Naive thymus-derived CD4-positive, alpha-beta T cell (primary cell): Measurements from ENCODE around the gene PSMD8. TPM values are rescaled to one million over a fixed set of nuclear protein-coding genes. Genes with fewer than 3 reads are reported as not detected.
A peak's percentile ranks its signal among the peaks of the same experiment; 100 is the strongest.
"Not testable (repeated sequence)": the region's sequence is repeated elsewhere in the genome, so short reads cannot be mapped to it uniquely, and the experiment has no call there.

Source experiments
- ATAC-seq: fragments of 150-1000 bp; cut with Tn5 transposase; 2 replicates; pipeline ENCODE4 v1.10.0; 2021; ENCODE audit warnings: mild to moderate bottlenecking, moderate library complexity
- CTCF ChIA-PET: fragments of 350-600 bp; sonication (Branson Sonifier 250); formaldehyde crosslinking; loops from one replicate; lab custom pipeline; 2021; ENCODE audit warnings: antibody characterized with exemption; lab: Charles Lee
- POLR2A ChIA-PET: fragments of 350-600 bp; sonication (Branson Sonifier 250); formaldehyde crosslinking; loops from one replicate; lab custom pipeline; 2021; ENCODE audit warnings: antibody characterized with exemption, inconsistent platforms; lab: Charles Lee
- DNase-seq, 9 donors: peaks; one replicate each; pipeline versions ENCODE4 v3.0.0 to v3.0.0-alpha.2; 2020 to 2022; ENCODE audit warnings: mixed read lengths in 1 of 9
- H3K27ac ChIP-seq: one replicate; pipeline ENCODE4 v1.7.0; 2013; ENCODE audit warnings: mild to moderate bottlenecking, low read depth, low read length, moderate library complexity
- H3K27me3 ChIP-seq, 2 donors: one replicate each; pipeline ENCODE4 v1.7.0; 2013; ENCODE audit warnings: low read length in 2 of 2, mild to moderate bottlenecking in 2 of 2, moderate library complexity in 2 of 2; ENCODE audit not compliant: control insufficient read depth in 2 of 2, insufficient read depth in 2 of 2
- H3K36me3 ChIP-seq, 3 experiments: 1 replicate in 2 of 3; 2 replicates in 1 of 3; pipeline ENCODE4 v1.7.0; 2013; ENCODE audit warnings: low read length in 3 of 3, mild to moderate bottlenecking in 3 of 3, moderate library complexity in 1 of 3; ENCODE audit not compliant: insufficient read depth in 3 of 3, control insufficient read depth in 2 of 3
- H3K4me1 ChIP-seq, 2 donors: one replicate each; pipeline ENCODE4 v1.7.0; 2013; ENCODE audit warnings: low read length in 2 of 2, mild to moderate bottlenecking in 2 of 2, moderate library complexity in 1 of 2; ENCODE audit not compliant: control insufficient read depth in 2 of 2, insufficient read depth in 2 of 2
- H3K4me3 ChIP-seq: 2 replicates; pipeline ENCODE4 v1.7.0; 2013; ENCODE audit warnings: mild to moderate bottlenecking, low read length
- H3K9me3 ChIP-seq, 3 experiments: 1 replicate in 2 of 3; 2 replicates in 1 of 3; pipeline ENCODE4 v1.7.0; 2013; ENCODE audit warnings: low read length in 3 of 3; ENCODE audit not compliant: control insufficient read depth in 2 of 3
- H3K27ac Mint-ChIP-seq, 9 donors: one replicate each; pipeline ENCODE4 v1.8.0; 2020 to 2022; ENCODE audit warnings: mixed read lengths in 9 of 9, mild to moderate bottlenecking in 8 of 9, moderate library complexity in 5 of 9, inconsistent platforms in 2 of 9
- H3K27me3 Mint-ChIP-seq, 5 donors: one replicate each; pipeline ENCODE4 v1.8.0; 2021 to 2022; ENCODE audit warnings: mixed read lengths in 5 of 5, mild to moderate bottlenecking in 1 of 5
- H3K36me3 Mint-ChIP-seq, 5 donors: one replicate each; pipeline ENCODE4 v1.8.0; 2020 to 2022; ENCODE audit warnings: mixed read lengths in 5 of 5, mild to moderate bottlenecking in 3 of 5, inconsistent platforms in 1 of 5
- H3K4me1 Mint-ChIP-seq, 7 donors: one replicate each; pipeline ENCODE4 v1.8.0; 2020 to 2022; ENCODE audit warnings: mixed read lengths in 7 of 7, mild to moderate bottlenecking in 3 of 7, inconsistent platforms in 1 of 7
- H3K4me3 Mint-ChIP-seq, 10 donors: one replicate each; pipeline ENCODE4 v1.8.0; 2020 to 2022; ENCODE audit warnings: mild to moderate bottlenecking in 10 of 10, mixed read lengths in 10 of 10, moderate library complexity in 6 of 10, inconsistent platforms in 2 of 10
- H3K9me3 Mint-ChIP-seq, 11 donors: one replicate each; pipeline ENCODE4 v1.8.0; 2020 to 2022; ENCODE audit warnings: mixed read lengths in 11 of 11, mild to moderate bottlenecking in 4 of 11, inconsistent platforms in 1 of 11, moderate library complexity in 1 of 11
- intact Hi-C, 2 donors: fragments of 100-400 bp; cut with micrococcal nuclease; formaldehyde crosslinking; loops; one replicate each; pipeline ENCODE4 v1.15.1; 2023
- polyA plus RNA-seq, 2 donors: library from polyadenylated mRNA; unstranded; fragments of 300-500 nt; fragmentation: Illumina TruSeq; gene quantifications; one replicate each; pipeline ENCODE4 v1.2.3, GENCODE V29; 2021
- total RNA-seq, 6 experiments: library from RNA in 5 of 6; stranded (reverse) in 5 of 6; gene quantifications; 1 replicate in 5 of 6; 2 replicates in 1 of 6; pipeline ENCODE4 v1.2.3 and lab custom pipeline; 2021 to 2026

The PSMD8 gene
- total and polyA plus RNA-seq, 7 experiments from 2014 or later: 68.4 to 181 (median 77.5) TPM

DNA sequence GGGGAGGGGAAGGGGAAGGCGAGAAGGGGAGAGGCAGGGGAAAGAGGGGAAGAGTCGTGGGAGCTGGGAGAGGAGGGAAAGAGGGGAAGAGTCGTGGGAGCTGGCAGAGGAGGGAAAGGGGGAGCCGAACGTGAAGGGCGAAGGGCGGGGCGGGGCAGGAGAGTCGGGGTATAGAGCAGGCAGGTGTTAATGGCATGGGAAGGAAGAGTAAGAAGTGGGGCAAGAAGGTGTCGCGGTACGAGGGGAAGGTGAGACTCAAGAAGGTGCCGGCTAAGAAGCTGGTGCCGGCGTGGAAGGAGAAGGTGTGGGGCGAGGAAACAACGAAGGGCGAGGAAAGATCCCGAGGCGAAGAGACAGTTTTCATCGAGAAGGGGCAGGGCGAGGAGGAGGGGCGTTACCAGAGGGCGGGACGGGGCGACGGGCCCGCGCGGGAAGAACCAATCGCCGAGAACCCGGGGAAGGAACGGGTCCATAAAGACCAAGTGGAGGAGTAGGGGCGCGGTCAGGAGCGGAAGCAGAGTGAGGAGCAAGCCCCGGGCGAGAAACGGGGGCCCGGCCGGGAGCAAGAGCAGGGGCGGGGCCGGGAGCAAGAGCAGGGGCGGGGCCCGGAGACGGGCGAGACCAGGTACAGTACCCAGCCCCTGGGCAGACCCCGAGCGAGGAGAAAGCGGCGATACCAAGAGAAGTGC, 38.3 kb upstream of the PSMD8 start:
- peak overlapping the region; percentile 91 to 100 (median 97) for H3K27ac Mint-ChIP-seq
- Histone ChIP-seq H3K4me3 (peak overlapping the region; percentile 92), H3K4me1 (peaks cover 3 to 5% of the 10 kb centered on the region in 2 donors), H3K27ac (peak overlapping the region; percentile 86), H3K27me3 (no peaks in the 10 kb centered on the region), H3K9me3 (no peaks in the 10 kb centered on the region), H3K36me3 (no peaks in the 10 kb centered on the region)
- H3K36me3 Mint-ChIP-seq: peaks cover 0 to 2% (median 0%) of the 10 kb centered on the region in 5 donors
- POLR2A ChIA-PET: interaction anchor here (1.2 to 2.2 kb wide), 4 partner anchors 18 to 429 kb away, joined by 3 to 24 read pairs (median 8); partner anchors contain the start of genes FAM98C, PSMD8 and SIPA1L3
- DNase-seq (peak; percentile 86 to 94 (median 93)), ATAC-seq (peak; percentile 77)
- intact Hi-C loops: loop anchor here (1.0 to 10.0 kb wide), 22 partner anchors 20 to 1481 kb away; partner anchors contain the start of genes EIF3K (in 2 of the 2), PSMD8 (in 2 of the 2), SIPA1L3 (in 2 of the 2) and SPINT2 (in 2 of the 2)
- peaks cover 16 to 28% (median 17%) of the 10 kb centered on the region in 7 donors for H3K4me1 Mint-ChIP-seq
- no peaks in the 10 kb centered on the region for H3K27me3 Mint-ChIP-seq
- peak overlapping the region; percentile 92 to 100 (median 96) for H3K4me3 Mint-ChIP-seq
- CTCF ChIA-PET: interaction anchor here (0.6 to 2.1 kb wide), 7 partner anchors 18 to 429 kb away, joined by 3 to 12 read pairs (median 3); partner anchors contain the start of genes FAM98C, PSMD8, SIPA1L3 and WDR87
- no peaks in the 10 kb centered on the region for H3K9me3 Mint-ChIP-seq

DNA sequence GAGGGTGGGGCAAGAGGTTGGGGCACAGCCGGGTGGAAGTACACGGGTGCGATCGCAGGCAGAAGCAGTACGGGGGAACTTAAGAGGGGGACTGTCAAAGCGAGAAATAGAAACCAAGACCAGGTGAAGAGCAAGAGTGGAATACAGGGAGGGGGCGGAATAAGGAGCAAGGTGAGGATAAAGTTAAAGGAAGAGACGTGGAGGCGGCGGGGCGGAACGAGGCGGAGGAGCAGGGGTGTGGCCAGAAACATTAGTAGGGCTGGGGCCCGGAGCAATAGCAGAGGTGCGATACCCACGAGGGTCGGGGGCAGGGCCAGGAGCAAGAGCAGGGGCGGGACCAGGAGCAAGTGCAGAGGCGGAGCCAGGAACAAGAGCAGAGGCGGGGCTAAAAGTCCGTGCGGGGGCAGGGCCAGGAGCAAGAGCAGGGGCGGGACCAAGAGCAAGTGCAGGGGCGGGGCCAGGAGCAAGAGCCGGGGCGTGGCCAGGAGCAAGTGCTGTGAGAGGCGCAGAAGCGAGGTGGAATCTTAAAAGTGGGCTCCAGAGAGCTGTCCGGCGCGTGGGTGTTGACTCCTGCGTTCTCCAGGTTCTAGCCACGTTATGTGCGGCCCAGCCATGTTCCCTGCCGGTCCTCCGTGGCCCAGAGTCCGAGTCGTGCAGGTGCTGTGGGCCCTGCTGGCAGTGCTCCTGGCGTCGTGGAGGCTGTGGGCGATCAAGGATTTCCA, 37.6 kb upstream of the PSMD8 start:
- Histone ChIP-seq H3K27me3 (no peaks in the 10 kb centered on the region), H3K4me3 (peak overlapping the region; percentile 92), H3K4me1 (peaks cover 3 to 5% of the 10 kb centered on the region in 2 donors), H3K27ac (peak overlapping the region; percentile 86), H3K36me3 (no peaks in the 10 kb centered on the region), H3K9me3 (no peaks in the 10 kb centered on the region)
- Mint-ChIP-seq H3K27me3 (no peaks in the 10 kb centered on the region), H3K9me3 (no peaks in the 10 kb centered on the region), H3K4me1 (peaks cover 16 to 28% (median 17%) of the 10 kb centered on the region in 7 donors), H3K4me3 (peak overlapping the region; percentile 92 to 100 (median 96)), H3K27ac (peak overlapping the region; percentile 91 to 100 (median 97)), H3K36me3 (no peaks in the 10 kb centered on the region)
- DNase-seq: peak; percentile 83 to 95 (median 93)
- ATAC-seq: peak; percentile 81
- intact Hi-C loops: loop anchor here (1.0 to 10.0 kb wide), 15 partner anchors 16 to 1482 kb away; partner anchors contain the start of genes EIF3K (in 2 of the 2), PSMD8 (in 2 of the 2), ACTN4 (in 1 of the 2) and GGN (in 1 of the 2)
- ChIA-PET CTCF (interaction anchor here (2.1 kb wide), 1 partner anchor 37 kb away, joined by 12 read pairs; the partner anchor contains the start of gene PSMD8), POLR2A (interaction anchor here (0.9 to 2.2 kb wide), 6 partner anchors 19 to 430 kb away, joined by 3 to 24 read pairs (median 4); partner anchors contain the start of genes FAM98C, PSMD8 and SIPA1L3)

DNA sequence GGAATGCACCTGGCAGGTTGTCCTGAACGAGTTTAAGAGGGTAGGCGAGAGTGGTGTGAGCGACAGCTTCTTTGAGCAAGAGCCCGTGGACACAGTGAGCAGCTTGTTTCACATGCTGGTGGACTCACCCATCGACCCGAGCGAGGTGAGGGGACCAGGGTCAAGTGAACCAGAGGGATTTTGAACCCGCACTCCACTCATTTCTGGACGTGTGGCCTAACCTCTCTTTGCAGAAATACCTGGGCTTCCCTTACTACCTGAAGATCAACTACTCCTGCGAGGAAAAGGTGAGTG, 37.1 kb upstream of the PSMD8 start:
- ChIA-PET POLR2A (interaction anchor here (0.9 to 2.2 kb wide), 4 partner anchors 21 to 430 kb away, joined by 3 to 24 read pairs (median 8); partner anchors contain the start of genes FAM98C, PSMD8 and SIPA1L3), CTCF (no interaction called here)
- Mint-ChIP-seq H3K9me3 (no peaks in the 10 kb centered on the region), H3K4me1 (peaks cover 16 to 28% (median 17%) of the 10 kb centered on the region in 7 donors), H3K4me3 (peak overlapping the region; percentile 92 to 100 (median 96)), H3K27ac (peak overlapping the region; percentile 91 to 100 (median 97)), H3K27me3 (no peaks in the 10 kb centered on the region), H3K36me3 (no peaks in the 10 kb centered on the region)
- Histone ChIP-seq H3K4me3 (peak overlapping the region; percentile 92), H3K36me3 (no peaks in the 10 kb centered on the region), H3K9me3 (no peaks in the 10 kb centered on the region), H3K27me3 (no peaks in the 10 kb centered on the region), H3K27ac (peak overlapping the region; percentile 86), H3K4me1 (peaks cover 3 to 5% of the 10 kb centered on the region in 2 donors)
- intact Hi-C loops: loop anchor here (1.0 to 10.0 kb wide), 7 partner anchors 17 to 1483 kb away; partner anchors contain the start of genes ZNF345 (in 1 of the 2) and ZNF570 (in 1 of the 2)
- DNase-seq (no peak), ATAC-seq (no peak)

- not testable (repeated sequence) for H3K4me3 ChIP-seq, ATAC-seq, H3K9me3 ChIP-seq, H3K36me3 Mint-ChIP-seq, H3K4me1 ChIP-seq, H3K27me3 ChIP-seq, H3K36me3 ChIP-seq, H3K9me3 Mint-ChIP-seq, H3K27ac ChIP-seq, DNase-seq, H3K27me3 Mint-ChIP-seq
- Mint-ChIP-seq H3K4me3 (peak overlapping the region in 3 of 10 donors; percentile 45 to 84 (median 47)), H3K27ac (peak overlapping the region in 3 of 9 donors; percentile 61 to 85 (median 74)), H3K4me1 (peaks cover 16 to 28% (median 17%) of the 10 kb centered on the region in 7 donors)
- ChIA-PET POLR2A (interaction anchor here (1.6 kb wide), 1 partner anchor 35 kb away, joined by 4 read pairs; the partner anchor contains the start of gene PSMD8), CTCF (interaction anchor here (0.7 to 1.2 kb wide), 2 partner anchors 69 to 95 kb away, joined by 3 to 4 read pairs; no protein-coding TSS in a partner anchor)
- intact Hi-C loops: loop anchor here in 1 of 2 donors (5.0 to 10.0 kb wide), 3 partner anchors 112 to 1484 kb away; partner anchors contain the start of gene ZNF345
Measured at GRCh38 chr19:38339011-38339410, 35.4 kb upstream of the PSMD8 start.

DNA sequence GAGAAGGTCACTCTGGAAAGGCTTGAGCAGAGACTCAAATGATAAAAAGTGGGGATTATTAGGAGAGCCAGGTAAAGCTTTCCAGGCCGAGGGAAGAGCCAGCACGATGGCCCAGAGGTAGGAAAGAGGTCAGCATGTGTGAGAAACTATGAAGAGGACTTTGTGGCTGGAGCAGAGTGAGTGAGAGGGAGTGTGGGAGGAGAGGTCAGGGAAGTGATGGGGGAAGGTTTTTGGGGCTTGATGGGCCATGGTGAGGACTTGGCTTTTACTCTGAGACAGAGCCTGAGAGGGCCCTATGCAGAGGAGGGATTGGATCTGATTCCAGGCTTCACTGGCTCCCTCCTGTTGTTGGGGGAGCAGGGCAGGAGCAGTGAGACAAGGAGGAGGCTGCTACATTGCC, 33.4 kb upstream of the PSMD8 start:
- DNase-seq (no peak), ATAC-seq (no peak)
- POLR2A ChIA-PET: no interaction called here

GRCh38 chr19:38346837-38347236, 27.5 kb upstream of the PSMD8 start:
- ChIA-PET CTCF (no interaction called here), POLR2A (no interaction called here)
- DNase-seq: no peak
- ATAC-seq: no peak
- Histone ChIP-seq H3K27ac (no peak overlapping the region), H3K4me1 (no peaks in the 10 kb centered on the region), H3K36me3 (peaks cover 0 to 9% (median 0%) of the 10 kb centered on the region in 3 experiments), H3K4me3 (no peak overlapping the region), H3K9me3 (no peaks in the 10 kb centered on the region), H3K27me3 (no peaks in the 10 kb centered on the region)
- intact Hi-C loops: no loop called here
- peaks cover 0 to 2% (median 0%) of the 10 kb centered on the region in 7 donors for H3K4me1 Mint-ChIP-seq
- H3K9me3 Mint-ChIP-seq: no peaks in the 10 kb centered on the region
- no peak overlapping the region for H3K27ac Mint-ChIP-seq
- peaks cover 0 to 9% (median 0%) of the 10 kb centered on the region in 5 donors for H3K36me3 Mint-ChIP-seq
- no peaks in the 10 kb centered on the region for H3K27me3 Mint-ChIP-seq
- no peak overlapping the region for H3K4me3 Mint-ChIP-seq

More for the DNA sequence above, 33.4 kb upstream of the PSMD8 start:
- CTCF ChIA-PET: interaction anchor here (0.6 kb wide), 1 partner anchor 33 kb away, joined by 3 read pairs; the partner anchor contains the start of gene PSMD8
- no peaks in the 10 kb centered on the region for H3K27me3 Mint-ChIP-seq
- peaks cover 0 to 9% (median 0%) of the 10 kb centered on the region in 3 experiments for H3K36me3 ChIP-seq
- peaks cover 0 to 4% (median 0%) of the 10 kb centered on the region in 5 donors for H3K36me3 Mint-ChIP-seq
- no peaks in the 10 kb centered on the region for H3K9me3 Mint-ChIP-seq
- no peak overlapping the region for H3K27ac Mint-ChIP-seq
- no peak overlapping the region for H3K27ac ChIP-seq
- no peak overlapping the region for H3K4me3 Mint-ChIP-seq
- H3K27me3 ChIP-seq: no peaks in the 10 kb centered on the region
- peaks cover 3 to 5% of the 10 kb centered on the region in 2 donors for H3K4me1 ChIP-seq
- no peaks in the 10 kb centered on the region for H3K9me3 ChIP-seq
- intact Hi-C loops: no loop called here
- peaks cover 16 to 27% (median 17%) of the 10 kb centered on the region in 7 donors for H3K4me1 Mint-ChIP-seq
- H3K4me3 ChIP-seq: no peak overlapping the region
